GM18499 (cell line): ENCODE measurements around the gene BCL11B.

Experiments
- ATAC-seq: cut with Tn5 transposase; IDR thresholded peaks from one replicate; pipeline ENCODE4 v1.9.1; 2021; ENCODE audit warnings: moderate number of reproducible peaks; ENCODE audit not compliant: insufficient read depth, unreplicated experiment

The BCL11B gene

GRCh38 chr14:99257122-99257672 is 14.8 kb downstream of the BCL11B start:
- no peak for ATAC-seq

GRCh38 chr14:99256483-99256874 is 15.5 kb downstream of the BCL11B start:
- no peak for ATAC-seq

- no peak for ATAC-seq
These were observed 16.1 kb downstream of the BCL11B start for GRCh38 chr14:99255621-99256482.

- ATAC-seq: no peak
These were observed 17.5 kb downstream of the BCL11B start for GRCh38 chr14:99254328-99255009.

GRCh38 chr14:99253890-99254289 is 18.1 kb downstream of the BCL11B start:
- ATAC-seq: no peak

- no peak for ATAC-seq
These were observed 18.8 kb downstream of the BCL11B start for GRCh38 chr14:99252940-99253868.

GRCh38 chr14:99252443-99252939 is 19.5 kb downstream of the BCL11B start:
- no peak for ATAC-seq

- no peak for ATAC-seq
These were observed 20.3 kb downstream of the BCL11B start for GRCh38 chr14:99251721-99252120.

GRCh38 chr14:99250636-99251208 is 21.3 kb downstream of the BCL11B start:
- ATAC-seq: no peak

GRCh38 chr14:99249389-99249788 is 22.6 kb downstream of the BCL11B start:
- ATAC-seq: no peak

GRCh38 chr14:99248761-99249171 is 23.2 kb downstream of the BCL11B start:
- no peak for ATAC-seq

- no peak for ATAC-seq
These were observed 24.2 kb downstream of the BCL11B start for GRCh38 chr14:99247772-99248171.

GRCh38 chr14:99247101-99247729 is 24.8 kb downstream of the BCL11B start:
- ATAC-seq: no peak

GRCh38 chr14:99246536-99247097 is 25.4 kb downstream of the BCL11B start:
- ATAC-seq: no peak

GRCh38 chr14:99245564-99246511 is 26.2 kb downstream of the BCL11B start:
- no peak for ATAC-seq

GRCh38 chr14:99244941-99245563 is 26.9 kb downstream of the BCL11B start:
- no peak for ATAC-seq

- ATAC-seq: no peak
These were observed 27.6 kb downstream of the BCL11B start for GRCh38 chr14:99244367-99244901.
